GM19328 (cell line): ENCODE results near the gene TMEM125.

ENCODE experiments used
- ATAC-seq: cut with Tn5 transposase; IDR thresholded peaks from one replicate; pipeline ENCODE4 v1.9.1; 2021; ENCODE audit warnings: mild to moderate bottlenecking, moderate library complexity; ENCODE audit not compliant: unreplicated experiment

Gene TMEM125

DNA sequence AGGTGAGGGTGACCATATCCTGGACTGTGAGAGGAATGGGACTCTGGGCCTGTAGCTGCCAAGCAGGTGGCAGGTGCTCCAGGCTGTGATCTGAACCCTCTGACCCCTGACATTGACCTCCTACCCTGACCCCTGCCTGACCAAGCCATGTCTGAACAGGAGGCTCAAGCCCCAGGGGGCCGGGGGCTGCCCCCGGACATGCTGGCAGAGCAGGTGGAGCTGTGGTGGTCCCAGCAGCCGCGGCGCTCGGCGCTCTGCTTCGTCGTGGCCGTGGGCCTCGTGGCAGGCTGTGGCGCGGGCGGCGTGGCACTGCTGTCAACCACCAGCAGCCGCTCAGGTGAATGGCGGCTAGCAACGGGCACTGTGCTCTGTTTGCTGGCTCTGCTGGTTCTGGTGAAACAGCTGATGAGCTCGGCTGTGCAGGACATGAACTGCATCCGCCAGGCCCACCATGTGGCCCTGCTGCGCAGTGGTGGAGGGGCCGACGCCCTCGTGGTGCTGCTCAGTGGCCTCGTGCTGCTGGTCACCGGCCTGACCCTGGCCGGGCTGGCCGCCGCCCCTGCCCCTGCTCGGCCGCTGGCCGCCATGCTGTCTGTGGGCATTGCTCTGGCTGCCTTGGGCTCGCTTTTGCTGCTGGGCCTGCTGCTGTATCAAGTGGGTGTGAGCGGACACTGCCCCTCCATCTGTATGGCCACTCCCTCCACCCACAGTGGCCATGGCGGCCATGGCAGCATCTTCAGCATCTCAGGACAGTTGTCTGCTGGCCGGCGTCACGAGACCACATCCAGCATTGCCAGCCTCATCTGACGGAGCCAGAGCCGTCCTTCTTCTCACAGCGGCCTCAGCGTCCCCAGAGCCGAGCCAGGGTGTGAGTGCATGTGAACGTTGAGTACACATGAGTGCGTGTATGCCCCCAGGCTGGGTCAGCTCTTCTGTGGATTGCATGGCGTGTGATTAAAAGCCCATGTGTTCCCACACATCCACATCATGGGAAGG, 3.1 kb downstream of the TMEM125 start:
- ATAC-seq = no peak

DNA sequence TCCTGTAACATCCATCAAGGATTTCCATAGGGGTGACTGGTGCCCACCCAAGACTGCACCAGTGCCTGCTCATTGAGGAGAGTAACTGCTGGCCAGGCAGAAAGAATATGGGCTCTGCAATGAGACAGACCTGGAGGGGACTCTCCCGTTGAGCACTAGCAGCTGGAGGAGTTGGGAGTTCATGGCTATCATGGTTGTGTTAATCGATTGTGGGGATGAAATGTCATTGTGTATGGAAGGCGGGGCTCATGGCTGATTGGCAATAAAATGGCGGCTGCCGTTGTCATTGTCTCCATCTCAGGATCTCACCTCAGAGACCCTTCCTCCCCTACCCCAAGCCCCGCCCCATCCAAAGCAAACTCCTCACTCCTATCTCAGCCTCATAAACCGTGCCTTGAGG, 3.9 kb downstream of the TMEM125 start:
- ATAC-seq = no peak

DNA sequence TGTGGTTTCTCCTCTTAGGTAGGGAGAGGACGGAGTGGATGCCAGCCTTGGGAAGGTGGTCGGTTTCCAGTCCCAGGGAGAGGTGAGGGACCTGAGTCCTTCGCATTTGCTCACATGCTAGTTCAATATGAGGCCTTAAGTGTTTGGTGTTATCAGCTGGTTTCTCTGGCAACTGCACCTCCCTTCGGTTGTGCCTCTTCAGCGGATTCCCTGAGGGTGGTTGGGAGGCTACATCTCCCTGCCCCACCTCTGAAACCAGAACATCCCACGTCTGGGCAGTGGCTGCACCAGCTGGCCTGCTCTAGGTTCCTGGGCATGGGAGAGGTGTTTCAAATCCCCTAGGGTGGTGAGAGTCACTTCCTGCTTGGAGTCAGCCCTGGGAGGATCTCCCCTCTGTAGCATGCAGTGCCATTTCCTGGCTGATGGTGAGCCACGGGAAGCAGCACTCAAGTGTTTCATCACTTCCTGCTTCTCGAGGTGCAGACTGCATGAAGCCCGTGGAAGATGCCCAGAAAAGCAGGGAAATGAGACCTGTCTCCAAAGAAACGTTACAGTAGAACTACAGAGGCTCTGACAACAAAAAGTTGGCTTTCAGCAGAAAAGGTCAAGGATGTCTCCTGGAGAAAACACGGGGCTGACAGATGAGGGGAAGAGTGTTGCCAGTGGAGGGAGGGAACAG, 4.5 kb downstream of the TMEM125 start:
- ATAC-seq = no peak

DNA sequence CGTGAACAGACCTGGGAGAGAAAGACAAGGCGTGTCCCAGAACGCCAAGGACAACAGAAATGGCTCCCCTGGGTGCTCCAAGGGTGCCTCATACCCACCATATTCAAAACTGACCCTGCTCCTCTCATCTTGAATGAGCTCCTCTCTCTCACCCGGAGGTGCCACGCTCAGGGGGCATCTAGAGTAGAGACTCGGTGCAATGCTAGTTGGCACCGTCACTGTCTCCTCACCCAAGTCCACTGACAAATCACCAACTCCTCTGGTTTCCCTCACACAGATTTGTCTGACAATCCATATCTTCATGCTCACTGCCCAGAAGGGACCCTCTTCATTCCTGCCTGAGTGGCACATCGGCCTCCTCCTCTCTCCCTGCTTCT, 5.0 kb downstream of the TMEM125 start:
- no peak for ATAC-seq

DNA sequence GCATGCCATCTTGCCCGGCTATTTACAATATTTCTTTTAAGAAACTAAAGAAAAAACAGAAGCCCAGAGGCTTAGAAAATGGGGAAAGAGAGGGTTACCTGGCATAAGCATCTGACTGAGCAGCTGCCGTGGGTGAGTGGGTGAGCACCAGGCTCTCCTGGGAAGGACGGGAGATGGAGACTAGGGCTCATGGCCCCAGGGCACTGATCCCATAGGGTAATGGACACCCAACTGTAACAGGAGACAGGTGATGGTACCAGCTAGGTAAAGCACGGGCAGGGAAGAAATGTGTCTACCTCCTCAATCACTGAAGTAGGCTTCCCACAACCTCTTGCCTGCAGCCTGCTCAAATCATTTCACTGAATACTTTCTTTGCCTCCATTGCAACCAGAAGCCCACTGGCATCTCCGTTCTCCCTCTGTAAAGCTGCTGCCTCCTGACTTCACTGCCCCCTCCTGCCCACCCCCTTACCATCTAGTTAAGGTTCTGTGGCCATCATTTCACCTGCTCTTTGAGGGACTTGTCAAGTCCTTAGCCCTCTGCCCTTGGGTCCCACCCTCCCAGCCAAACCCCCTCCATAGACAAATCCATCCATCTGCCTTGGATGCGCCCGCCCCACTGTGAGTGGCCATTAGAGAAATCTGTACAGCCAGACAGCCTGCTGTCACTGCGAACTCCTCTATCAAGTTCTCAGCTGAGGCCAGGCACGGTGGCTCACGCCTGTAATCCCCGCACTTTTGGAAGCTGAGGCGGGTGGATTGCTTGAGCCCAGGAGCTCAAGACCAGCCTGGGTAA, 6.2 kb downstream of the TMEM125 start:
- ATAC-seq = no peak

DNA sequence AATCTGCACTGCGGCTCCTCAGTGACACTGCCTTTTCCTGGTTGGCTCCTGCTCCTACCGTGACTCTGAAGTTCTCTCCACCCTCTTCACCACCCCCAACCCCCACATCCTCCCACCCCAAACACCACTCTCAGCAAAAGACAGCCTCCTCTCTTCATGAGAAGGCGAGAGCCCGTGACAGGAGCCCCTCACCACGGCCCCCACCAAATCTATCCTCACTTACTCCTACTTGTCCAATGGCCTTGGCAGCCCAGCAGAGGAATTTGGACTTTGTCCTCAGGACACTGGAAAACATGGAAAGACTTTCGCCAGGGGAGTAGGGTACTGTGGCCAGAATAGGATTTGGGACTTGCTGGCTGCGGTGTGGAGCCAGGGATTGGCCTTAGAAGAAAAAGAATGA, 6.9 kb downstream of the TMEM125 start:
- no peak for ATAC-seq

DNA sequence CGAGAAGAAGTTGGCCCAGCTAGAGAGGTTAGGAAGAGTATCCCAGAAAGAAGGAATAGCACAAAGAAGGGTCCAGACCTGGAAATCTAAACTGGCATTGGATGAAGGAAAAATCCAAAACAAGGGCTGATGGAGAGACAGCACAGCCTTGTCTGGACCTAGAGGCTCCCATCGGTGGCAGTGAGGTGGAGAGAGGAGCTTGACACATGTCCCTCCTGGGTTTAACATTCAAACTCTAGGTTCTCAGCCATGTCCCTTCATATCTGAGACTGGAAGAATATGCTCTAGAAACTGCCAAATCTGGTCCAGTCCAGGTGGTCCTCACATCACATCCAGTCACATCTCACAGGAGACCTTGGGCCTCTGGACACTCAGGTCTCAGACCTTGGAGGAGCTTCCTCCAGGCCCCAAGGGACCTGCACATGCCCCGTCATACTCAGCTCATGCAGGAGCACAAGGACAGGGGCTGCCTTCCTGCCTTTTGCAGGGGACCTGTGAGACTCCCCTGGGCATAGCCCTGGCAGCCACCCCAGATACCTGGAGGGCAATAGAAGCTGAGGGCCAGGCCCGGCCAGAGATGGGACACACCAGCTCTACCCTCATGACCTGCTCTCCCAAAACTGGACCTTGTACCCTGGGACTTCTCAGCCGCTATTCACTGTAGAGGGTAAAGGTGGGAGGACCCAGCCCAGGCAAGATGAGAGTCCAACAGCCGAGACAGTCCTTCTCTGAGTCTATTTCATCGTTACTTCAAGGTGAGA, 7.5 kb downstream of the TMEM125 start:
- no peak for ATAC-seq

DNA sequence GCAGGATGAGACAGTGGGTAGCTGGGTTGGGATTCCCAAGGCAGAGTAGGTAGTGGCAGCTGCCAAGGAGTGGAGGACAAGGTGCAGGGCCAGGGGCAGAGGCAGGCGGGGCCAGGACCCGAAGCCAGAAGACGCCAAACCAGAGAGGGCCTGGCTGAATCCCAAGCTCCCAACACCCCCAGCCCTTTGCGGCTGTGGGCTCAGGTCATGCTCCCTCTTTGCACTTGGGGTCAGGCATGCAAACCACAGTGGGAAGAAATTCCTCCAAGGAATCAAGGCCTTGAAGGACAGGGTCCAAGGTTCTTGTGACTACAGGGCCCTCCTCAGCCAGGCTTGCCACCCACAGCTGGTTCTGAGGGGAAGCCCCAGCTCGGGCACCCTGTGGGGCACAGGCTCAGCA, 9.4 kb downstream of the TMEM125 start:
- ATAC-seq = no peak

DNA sequence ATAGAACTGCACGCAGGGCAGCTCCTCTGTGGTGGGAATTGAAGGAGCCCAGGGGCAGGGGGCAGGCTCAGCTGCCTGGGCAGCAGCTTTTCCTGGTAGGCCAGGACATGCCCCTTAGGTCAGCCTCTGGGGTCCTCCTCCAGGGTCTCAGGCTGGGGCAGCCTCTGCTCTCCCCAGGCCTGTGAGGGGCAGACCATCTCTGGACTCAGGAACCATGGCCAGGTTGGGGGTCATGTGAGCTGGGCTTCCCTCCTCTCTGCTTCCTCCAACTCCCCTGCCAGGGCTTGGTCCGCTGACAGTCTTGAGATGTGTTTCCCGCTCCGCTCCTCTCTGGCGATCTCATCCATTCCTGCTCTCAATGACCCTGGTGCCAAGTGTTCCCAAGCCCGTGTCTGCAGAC, 9.9 kb downstream of the TMEM125 start:
- no peak for ATAC-seq

DNA sequence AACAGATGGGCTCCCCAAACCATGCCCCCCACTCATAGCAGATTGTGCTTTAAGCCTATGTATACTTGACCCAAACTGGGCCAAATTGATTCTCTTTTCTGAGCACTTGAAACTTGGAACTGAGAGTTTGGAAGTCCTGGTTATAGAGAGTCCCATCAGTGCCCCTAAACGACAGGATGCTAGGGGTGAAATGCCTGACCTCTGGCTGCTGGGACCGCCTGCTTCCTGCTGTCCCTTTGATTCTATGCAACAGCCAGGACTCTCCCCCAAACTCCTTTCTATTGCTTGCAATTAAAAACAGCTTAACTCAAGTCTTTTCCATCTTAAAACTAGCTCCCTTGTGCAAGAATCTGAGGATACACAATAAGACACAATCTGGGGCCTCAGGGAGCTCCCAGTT, 10.9 kb downstream of the TMEM125 start:
- ATAC-seq = no peak

DNA sequence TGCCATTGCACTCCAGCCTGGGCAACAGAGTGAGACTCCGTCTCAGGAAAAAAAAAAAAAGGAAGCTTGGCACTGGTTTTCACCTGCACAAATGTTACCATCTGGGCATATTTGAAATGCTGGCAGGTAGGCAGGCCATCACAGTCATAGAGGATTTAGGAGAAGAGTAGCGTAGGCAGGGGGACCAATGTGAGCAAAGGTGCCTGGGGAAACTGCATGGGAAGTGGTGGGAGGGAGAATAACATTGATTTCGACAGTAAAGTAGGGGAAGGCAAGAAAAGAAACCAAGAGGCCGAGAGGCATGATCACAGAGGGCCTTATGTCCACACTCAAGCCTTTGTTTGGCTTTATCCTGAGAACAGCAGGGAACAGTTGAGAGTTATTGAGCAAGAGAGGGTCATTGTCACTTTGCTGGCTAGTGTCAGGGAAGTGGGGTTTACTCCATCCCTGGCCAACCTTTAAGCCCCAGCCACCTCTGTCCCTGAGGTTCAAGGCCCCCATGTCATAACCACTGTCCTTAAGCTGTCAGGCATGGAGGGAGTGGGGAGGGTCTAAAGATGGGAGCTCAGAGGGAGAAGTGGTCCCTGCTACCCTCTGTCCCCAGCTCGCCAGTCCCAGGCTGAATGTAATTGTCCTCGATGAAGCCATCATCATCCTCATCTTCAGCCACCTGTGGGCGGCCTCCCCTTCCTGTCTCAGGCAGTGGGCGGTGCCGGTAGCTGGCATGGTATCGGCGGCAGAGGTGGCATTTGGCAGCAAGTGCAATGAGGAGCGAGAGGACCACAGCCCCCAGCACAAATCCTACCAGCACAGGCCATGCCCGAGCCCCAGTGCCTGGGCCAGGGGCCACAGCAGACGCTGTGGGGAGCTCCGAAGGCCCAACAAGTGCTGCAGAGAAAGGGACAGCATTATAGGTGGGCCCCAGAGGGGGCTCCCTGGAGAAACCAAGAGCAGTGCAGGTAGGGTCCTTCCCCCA, 12.7 kb downstream of the TMEM125 start:
- ATAC-seq = no peak

DNA sequence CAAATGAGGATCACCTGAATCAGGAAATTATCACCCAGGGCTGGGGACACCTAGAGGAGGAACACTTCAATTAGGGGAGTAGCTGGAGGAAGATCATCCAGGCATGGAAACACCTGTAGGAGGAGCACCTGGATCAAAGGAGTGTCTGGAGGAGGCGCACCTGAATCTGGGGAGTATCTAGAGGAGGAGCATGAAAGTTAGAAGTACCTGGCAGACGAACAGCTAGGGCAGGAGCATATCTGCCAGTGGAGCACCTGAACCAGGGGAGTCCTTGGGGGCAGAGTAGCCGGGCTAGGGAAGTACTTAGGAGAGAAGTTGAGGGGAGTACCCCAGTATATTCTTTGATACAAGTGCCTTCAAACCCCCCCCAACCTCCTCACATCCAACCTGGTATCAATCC, 14.3 kb downstream of the TMEM125 start:
- no peak for ATAC-seq

DNA sequence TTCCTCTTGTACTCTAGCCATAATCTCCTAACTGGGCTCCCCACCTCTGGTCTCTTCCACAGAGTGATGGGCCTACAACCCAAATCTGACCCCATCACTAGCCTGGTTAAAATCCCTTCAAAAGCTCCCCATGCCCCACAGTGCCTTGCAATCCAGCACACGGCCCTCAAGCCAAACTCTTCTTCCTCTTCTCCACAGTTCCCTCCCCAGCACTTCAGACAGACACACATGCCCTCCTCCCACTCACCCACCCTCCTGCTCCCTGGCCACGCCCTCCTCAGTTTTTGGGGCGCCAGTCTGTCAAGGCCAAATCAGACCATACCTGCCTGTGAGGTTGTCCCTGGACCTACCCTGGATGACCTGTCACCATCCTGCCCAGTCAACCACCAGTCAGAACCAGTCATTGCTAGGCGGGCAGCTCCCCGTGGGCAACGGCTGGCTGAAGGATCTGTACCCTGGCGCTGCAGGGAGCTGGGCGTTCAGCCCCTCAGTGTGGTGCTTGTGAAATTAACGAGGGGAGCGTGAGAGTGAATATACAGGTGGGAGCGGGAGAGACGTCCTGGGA, 14.8 kb downstream of the TMEM125 start:
- no peak for ATAC-seq

DNA sequence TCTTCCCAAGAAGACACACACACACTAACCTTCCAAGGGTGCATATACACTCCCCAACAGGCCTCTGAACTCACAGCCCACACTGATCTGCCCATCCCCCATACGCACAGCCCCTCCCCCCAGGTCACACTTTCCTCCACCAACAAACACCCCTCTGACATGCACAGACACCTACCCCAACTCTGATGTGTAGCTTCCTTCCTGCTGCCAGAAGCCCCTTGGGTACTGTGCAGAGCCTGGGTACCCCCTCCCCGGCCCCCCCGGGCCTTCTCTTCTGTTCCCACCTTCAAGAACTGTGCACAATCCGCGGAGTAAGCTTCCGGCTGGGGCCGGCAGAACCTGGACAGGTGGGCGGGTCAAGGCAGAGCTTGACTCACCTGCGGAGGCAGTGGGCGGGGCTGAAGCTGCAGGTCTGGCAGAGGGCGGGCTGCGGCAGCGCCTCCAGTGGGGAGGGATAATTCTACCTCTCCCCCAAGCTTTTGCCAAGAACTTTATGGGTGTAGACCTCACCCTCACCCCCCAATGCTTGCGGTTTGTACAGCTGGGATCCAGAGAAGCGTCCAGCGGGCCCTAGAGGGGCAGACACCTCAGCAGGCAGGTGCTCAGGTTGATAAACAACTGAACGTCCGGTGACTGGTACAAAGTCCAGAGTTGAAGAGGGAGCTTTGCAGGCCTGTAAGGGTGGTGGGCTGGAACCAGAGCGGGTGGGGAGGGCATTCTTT, 15.6 kb downstream of the TMEM125 start, which contains the start of gene C1orf210:
C1orf210 (minus strand) TSS at position 313 of the 722 bp plus-strand sequence. CDS start 2,311 bp downstream, outside the sequence.
- no peak for ATAC-seq

DNA sequence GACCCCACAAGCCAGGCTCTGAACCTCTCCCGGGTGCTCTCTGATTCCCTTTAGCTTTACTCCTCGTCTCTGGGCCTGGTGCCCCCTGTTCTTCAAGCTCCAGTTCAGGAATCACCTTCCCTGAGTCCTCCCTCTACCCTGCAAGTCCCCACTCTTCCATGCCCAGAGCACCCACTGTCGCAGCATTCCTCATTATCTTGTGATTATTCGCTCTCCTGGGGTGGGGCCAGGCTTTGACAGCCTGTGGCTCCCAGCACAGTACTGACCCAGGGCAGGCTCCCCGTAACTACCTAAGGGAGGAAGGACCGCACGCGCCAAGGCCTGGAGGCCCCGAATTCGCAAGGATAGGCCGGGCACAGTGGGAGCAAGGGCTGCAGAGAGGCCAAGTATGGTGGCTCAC, 16.3 kb downstream of the TMEM125 start:
- ATAC-seq = no peak

DNA sequence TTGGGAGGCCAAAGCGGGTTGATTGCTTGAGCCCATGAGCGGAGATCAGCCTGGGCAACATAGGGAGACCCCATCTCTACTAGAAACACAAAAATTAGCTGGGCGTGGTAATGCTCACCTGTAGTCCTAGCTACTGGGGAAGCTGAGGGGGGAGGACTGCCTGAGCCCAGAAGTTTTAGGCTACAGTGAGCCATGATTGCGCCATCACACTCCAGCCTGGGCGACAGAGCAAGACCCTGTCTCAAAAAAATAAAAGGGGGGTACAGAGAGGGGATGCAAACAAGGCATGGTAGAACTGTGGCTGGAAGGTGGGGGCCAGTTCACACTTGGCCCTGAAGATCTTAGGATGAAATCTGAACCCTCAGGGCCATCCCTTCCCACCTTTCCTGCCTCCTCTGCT, 16.8 kb downstream of the TMEM125 start:
- no peak for ATAC-seq

DNA sequence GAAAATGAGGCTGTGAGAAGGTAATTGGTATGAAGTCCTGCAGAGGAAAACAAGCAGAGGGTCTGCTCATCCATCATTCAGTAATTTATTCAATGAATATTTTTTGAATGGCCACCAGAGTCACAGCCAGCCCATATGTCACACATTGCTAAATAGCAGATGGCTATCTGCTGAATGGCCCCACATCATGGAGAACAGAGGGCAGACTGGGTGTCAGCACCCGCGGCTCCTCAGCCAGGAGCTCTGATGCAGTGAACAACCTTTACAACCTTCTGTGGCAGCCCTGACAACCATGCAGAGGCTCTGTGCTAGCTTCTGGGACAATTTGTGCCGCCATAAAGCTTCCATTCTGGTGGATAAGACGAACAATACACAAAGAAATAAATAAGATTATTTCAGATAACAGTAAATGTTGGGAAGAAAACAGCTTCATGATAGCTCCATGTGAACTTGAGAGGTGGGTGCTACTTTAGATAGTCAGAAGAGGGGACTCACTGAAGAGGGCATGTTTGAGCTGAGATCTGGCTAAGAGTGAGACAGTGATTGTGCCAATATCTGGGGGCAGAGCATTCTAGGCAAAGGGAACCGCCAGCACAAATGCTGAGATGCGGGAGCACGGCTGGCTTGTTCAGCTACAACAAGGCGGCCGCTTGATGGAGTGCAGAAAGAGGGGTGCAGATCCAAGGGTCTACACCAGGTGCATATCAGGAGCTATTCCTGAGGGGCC, 18.4 kb downstream of the TMEM125 start:
- no peak for ATAC-seq
